Smooth muscle cell (in vitro differentiated cells): Measurements from ENCODE around the gene CLCN4. TPM values are rescaled to one million over a fixed set of nuclear protein-coding genes. Genes with fewer than 3 reads are reported as not detected.

Source experiments
- DNase-seq: peaks from one replicate; lab custom pipeline; 2025; ENCODE audit not compliant: unreplicated experiment; lab: John Stamatoyannopoulos, UW
- H2AFZ ChIP-seq: fragments of 200-600 bp; sonication (generic); 2 replicates; pipeline ENCODE4 v1.6.0; 2016; ENCODE audit warnings: antibody characterized with exemption, low read depth, mild to moderate bottlenecking
- H3F3A ChIP-seq: fragments of 200-600 bp; sonication (generic); 2 replicates; pipeline ENCODE4 v1.6.0; 2017; ENCODE audit warnings: antibody characterized with exemption, low read depth
- H3K27ac ChIP-seq: fragments of 200-600 bp; sonication (generic); 2 replicates; pipeline ENCODE4 v1.5.1; 2016; ENCODE audit warnings: low read depth, mild to moderate bottlenecking
- H3K27me3 ChIP-seq: fragments of 200-600 bp; sonication (generic); 2 replicates; pipeline ENCODE4 v1.6.1; 2016; ENCODE audit warnings: low read depth, mild to moderate bottlenecking
- H3K36me3 ChIP-seq: fragments of 200-600 bp; sonication (generic); 2 replicates; pipeline ENCODE4 v1.5.1; 2016; ENCODE audit warnings: low read depth
- H3K4me1 ChIP-seq: fragments of 200-600 bp; sonication (generic); 2 replicates; pipeline ENCODE4 v1.5.1; 2016; ENCODE audit warnings: low read depth
- H3K4me2 ChIP-seq: fragments of 200-600 bp; sonication (generic); 2 replicates; pipeline ENCODE4 v1.6.0; 2016; ENCODE audit warnings: mild to moderate bottlenecking
- H3K4me3 ChIP-seq: fragments of 200-600 bp; sonication (generic); 2 replicates; pipeline ENCODE4 v1.5.1; 2016; ENCODE audit warnings: mild to moderate bottlenecking
- H3K79me2 ChIP-seq: fragments of 200-600 bp; sonication (generic); 2 replicates; pipeline ENCODE4 v1.6.0; 2016; ENCODE audit warnings: low read depth, mild to moderate bottlenecking
- H3K9ac ChIP-seq: fragments of 200-600 bp; sonication (generic); 2 replicates; pipeline ENCODE4 v1.6.0; 2016; ENCODE audit warnings: low read depth
- H3K9me3 ChIP-seq: fragments of 200-600 bp; sonication (generic); replicated peaks from 2 replicates; pipeline ENCODE4 v1.5.1; 2016; ENCODE audit warnings: low read depth
- H4K20me1 ChIP-seq: fragments of 200-600 bp; sonication (generic); 2 replicates; pipeline ENCODE4 v1.6.0; 2016; ENCODE audit warnings: low read depth
- CTCF ChIP-seq: fragments of 200-600 bp; sonication (generic); IDR thresholded peaks from 2 replicates; pipeline ENCODE4 v1.5.1; 2017; ENCODE audit warnings: borderline replicate concordance, mild to moderate bottlenecking, antibody characterized with exemption; ENCODE audit not compliant: insufficient read depth, poor library complexity, severe bottlenecking
- WGBS: methylation state at CpG from one replicate; pipeline ENCODE4 v1.1.7; 2016; ENCODE audit warnings: low lambda C conversion rate; 5-methylcytosine and 5-hydroxymethylcytosine counted together
- polyA plus RNA-seq: library from polyadenylated mRNA; unstranded; fragments of >200 nt; fragmentation: Nextera tagmentation; extraction: Ambion mirVana; gene quantifications from 2 replicates; pipeline ENCODE4 v1.2.1, GENCODE V29; 2016
- total RNA-seq: library from RNA; depleted of rRNA; stranded (reverse); fragments of >200 nt; gene quantifications from 2 replicates; pipeline ENCODE4 v1.2.3, GENCODE V29; 2014

The CLCN4 gene
- total and polyA plus RNA-seq, 2 experiments from 2014 or later, result 2.5 to 3.1 TPM

- WGBS, result 85% methylated on average over 3 of the region's 3 CpGs
- no peak overlapping the region for H3K27ac ChIP-seq
- H3K4me3 ChIP-seq, result no peak overlapping the region
- no peaks in the 10 kb centered on the region for H3K79me2 ChIP-seq
- no peak for TF ChIP-seq CTCF
- H3F3A ChIP-seq, result no peaks in the 10 kb centered on the region
- no peaks in the 10 kb centered on the region for H3K4me1 ChIP-seq
- H3K27me3 ChIP-seq, result no peaks in the 10 kb centered on the region
- H2AFZ ChIP-seq, result no peak overlapping the region
- no peak for DNase-seq
- no peak overlapping the region for H3K9ac ChIP-seq
- no peak overlapping the region for H3K4me2 ChIP-seq
- no peaks in the 10 kb centered on the region for H3K36me3 ChIP-seq
- H3K9me3 ChIP-seq, result no peaks in the 10 kb centered on the region
- H4K20me1 ChIP-seq, result no peaks in the 10 kb centered on the region
These were observed 27.0 kb downstream of the CLCN4 start for GRCh38 chrX:10183760-10184159.

- no peaks in the 10 kb centered on the region for H3K9me3 ChIP-seq
- H2AFZ ChIP-seq, result no peak overlapping the region
- 64% methylated on average over 2 of the region's 2 CpGs for WGBS
- no peaks in the 10 kb centered on the region for H4K20me1 ChIP-seq
- no peaks in the 10 kb centered on the region for H3K27me3 ChIP-seq
- no peak overlapping the region for H3K9ac ChIP-seq
- no peak overlapping the region for H3K27ac ChIP-seq
- no peaks in the 10 kb centered on the region for H3K4me1 ChIP-seq
- H3K4me3 ChIP-seq, result no peak overlapping the region
- no peak for DNase-seq
- H3K4me2 ChIP-seq, result no peak overlapping the region
- H3K79me2 ChIP-seq, result no peaks in the 10 kb centered on the region
- no peaks in the 10 kb centered on the region for H3K36me3 ChIP-seq
- TF ChIP-seq CTCF, result no peak
- H3F3A ChIP-seq, result no peaks in the 10 kb centered on the region
These were observed 27.6 kb downstream of the CLCN4 start for GRCh38 chrX:10184411-10184810.

DNA sequence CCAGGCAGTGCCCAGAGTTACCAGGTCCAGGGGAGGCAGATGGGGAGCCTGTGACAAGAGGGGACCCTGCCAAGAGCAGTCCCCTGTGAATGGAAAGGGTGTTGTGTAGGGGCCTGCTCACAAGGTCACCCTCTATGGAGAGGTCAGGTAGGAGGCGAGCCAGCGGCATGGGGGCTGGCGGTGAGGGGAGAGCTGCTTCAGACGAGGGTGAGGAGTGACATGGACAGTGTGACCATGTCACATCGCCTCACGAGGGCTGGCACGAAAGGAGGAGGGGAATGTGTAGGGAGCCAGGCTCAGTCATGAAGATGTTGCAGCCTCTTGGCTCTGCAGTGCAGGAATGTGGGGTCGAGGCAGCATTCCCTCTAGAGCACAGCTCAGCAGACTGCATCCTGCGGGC is 29.6 kb downstream of the CLCN4 start:
- Histone ChIP-seq H3K79me2 (no peaks in the 10 kb centered on the region), H3K36me3 (no peaks in the 10 kb centered on the region), H3K4me2 (no peak overlapping the region), H3K9ac (no peak overlapping the region), H3F3A (no peaks in the 10 kb centered on the region), H3K27ac (no peak overlapping the region), H3K9me3 (no peaks in the 10 kb centered on the region), H3K4me1 (no peaks in the 10 kb centered on the region), H2AFZ (no peak overlapping the region), H3K27me3 (no peaks in the 10 kb centered on the region), H4K20me1 (no peaks in the 10 kb centered on the region), H3K4me3 (no peak overlapping the region)
- no peak for TF ChIP-seq CTCF
- 92% methylated on average over 9 of the region's 9 CpGs for WGBS
- no peak for DNase-seq

- H3F3A ChIP-seq, result no peaks in the 10 kb centered on the region
- H3K36me3 ChIP-seq, result no peaks in the 10 kb centered on the region
- no peaks in the 10 kb centered on the region for H3K9me3 ChIP-seq
- H4K20me1 ChIP-seq, result no peaks in the 10 kb centered on the region
- H3K79me2 ChIP-seq, result no peaks in the 10 kb centered on the region
- H3K9ac ChIP-seq, result no peak overlapping the region
- no peaks in the 10 kb centered on the region for H3K4me1 ChIP-seq
- DNase-seq, result no peak
- no peak overlapping the region for H3K4me2 ChIP-seq
- no peaks in the 10 kb centered on the region for H3K27me3 ChIP-seq
- no peak overlapping the region for H3K4me3 ChIP-seq
- H3K27ac ChIP-seq, result no peak overlapping the region
- 92% methylated on average over 15 of the region's 15 CpGs for WGBS
- TF ChIP-seq CTCF, result no peak
- no peak overlapping the region for H2AFZ ChIP-seq
These were observed 30.6 kb downstream of the CLCN4 start for GRCh38 chrX:10187421-10187820.
